ENCODE results near the gene RRAS2. TPM values are rescaled to one million over a fixed set of nuclear protein-coding genes. Genes with fewer than 3 reads are reported as not detected.

Gene RRAS2
- polyA plus RNA-seq, 3 donors, result 0.19 to 0.31 TPM; not detected in 1

DNA sequence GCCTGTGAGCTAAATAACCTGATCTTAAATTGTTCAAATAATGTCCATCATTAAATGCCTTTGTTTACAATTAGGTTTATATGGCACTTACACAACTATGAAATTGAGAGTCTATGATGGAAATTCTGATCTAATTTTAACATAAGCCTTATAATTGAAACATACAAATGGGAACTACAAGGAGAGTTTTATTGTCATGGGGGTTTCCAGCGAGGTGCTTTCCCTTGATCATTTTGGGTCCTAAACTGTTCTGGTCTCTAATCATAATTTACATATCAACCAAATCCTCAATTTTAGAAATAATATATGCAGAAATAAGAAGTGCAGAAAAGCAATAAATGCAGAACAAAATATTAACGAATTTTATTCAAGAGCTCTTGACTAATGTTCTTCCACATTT lies 44.9 kb downstream of the RRAS2 start:
- Mint-ChIP-seq H3K4me1 (no peaks in the 10 kb centered on the region), H3K4me3 (no peak overlapping the region), H3K27me3 (ENCODE audit: low read depth in 3 of 3) (no peaks in the 10 kb centered on the region), H3K9me3 (no peaks in the 10 kb centered on the region), H3K27ac (no peak overlapping the region), H3K36me3 (no peaks in the 10 kb centered on the region)
- Histone ChIP-seq H3K9ac (ENCODE audit: insufficient read depth, low read length, poor library complexity, severe bottlenecking) (no peak overlapping the region), H3K4me2 (replicated peaks; ENCODE audit: extremely low read depth, low read length, poor library complexity, severe bottlenecking) (no peak overlapping the region), H3K9me3 (replicated peaks in 1 of 2; ENCODE audit: control insufficient read depth in 1 of 2, insufficient read depth in 1 of 2, low read length in 2 of 2) (no peaks in the 10 kb centered on the region), H3K79me2 (ENCODE audit: insufficient read depth, low read length) (no peaks in the 10 kb centered on the region), H4K20me1 (ENCODE audit: insufficient read depth, low read length) (no peaks in the 10 kb centered on the region), H2AFZ (ENCODE audit: insufficient read depth, low read depth, low read length, poor library complexity, severe bottlenecking) (no peak overlapping the region), H3K4me3 (replicated peaks in 1 of 3; ENCODE audit: low read depth in 2 of 3, low read length in 3 of 3) (no peak overlapping the region), H3K4me1 (ENCODE audit: control insufficient read depth in 1 of 2, insufficient read depth in 2 of 2, low read length in 2 of 2) (no peaks in the 10 kb centered on the region), H3K36me3 (replicated peaks in 1 of 2; ENCODE audit: control insufficient read depth in 1 of 2, insufficient read depth in 2 of 2, low read length in 2 of 2) (no peaks in the 10 kb centered on the region), H3K27ac (ENCODE audit: low read depth in 1 of 2, low read length in 2 of 2) (no peak overlapping the region), H3K27me3 (ENCODE audit: control insufficient read depth in 2 of 2, insufficient read depth in 2 of 2, low read length in 2 of 2) (no peaks in the 10 kb centered on the region)
- WGBS (ENCODE audit: insufficient coverage), result no CpG with 5 or more reads among the region's 2 CpGs
- no peak for DNase-seq
- intact Hi-C loops (cut with micrococcal nuclease), result no loop called here
- TF ChIP-seq, protein P1, sequence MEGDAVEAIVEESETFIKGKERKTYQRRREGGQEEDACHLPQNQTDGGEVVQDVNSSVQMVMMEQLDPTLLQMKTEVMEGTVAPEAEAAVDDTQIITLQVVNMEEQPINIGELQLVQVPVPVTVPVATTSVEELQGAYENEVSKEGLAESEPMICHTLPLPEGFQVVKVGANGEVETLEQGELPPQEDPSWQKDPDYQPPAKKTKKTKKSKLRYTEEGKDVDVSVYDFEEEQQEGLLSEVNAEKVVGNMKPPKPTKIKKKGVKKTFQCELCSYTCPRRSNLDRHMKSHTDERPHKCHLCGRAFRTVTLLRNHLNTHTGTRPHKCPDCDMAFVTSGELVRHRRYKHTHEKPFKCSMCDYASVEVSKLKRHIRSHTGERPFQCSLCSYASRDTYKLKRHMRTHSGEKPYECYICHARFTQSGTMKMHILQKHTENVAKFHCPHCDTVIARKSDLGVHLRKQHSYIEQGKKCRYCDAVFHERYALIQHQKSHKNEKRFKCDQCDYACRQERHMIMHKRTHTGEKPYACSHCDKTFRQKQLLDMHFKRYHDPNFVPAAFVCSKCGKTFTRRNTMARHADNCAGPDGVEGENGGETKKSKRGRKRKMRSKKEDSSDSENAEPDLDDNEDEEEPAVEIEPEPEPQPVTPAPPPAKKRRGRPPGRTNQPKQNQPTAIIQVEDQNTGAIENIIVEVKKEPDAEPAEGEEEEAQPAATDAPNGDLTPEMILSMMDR (IDR thresholded peaks at IDR 0.05), result no peak

DNA sequence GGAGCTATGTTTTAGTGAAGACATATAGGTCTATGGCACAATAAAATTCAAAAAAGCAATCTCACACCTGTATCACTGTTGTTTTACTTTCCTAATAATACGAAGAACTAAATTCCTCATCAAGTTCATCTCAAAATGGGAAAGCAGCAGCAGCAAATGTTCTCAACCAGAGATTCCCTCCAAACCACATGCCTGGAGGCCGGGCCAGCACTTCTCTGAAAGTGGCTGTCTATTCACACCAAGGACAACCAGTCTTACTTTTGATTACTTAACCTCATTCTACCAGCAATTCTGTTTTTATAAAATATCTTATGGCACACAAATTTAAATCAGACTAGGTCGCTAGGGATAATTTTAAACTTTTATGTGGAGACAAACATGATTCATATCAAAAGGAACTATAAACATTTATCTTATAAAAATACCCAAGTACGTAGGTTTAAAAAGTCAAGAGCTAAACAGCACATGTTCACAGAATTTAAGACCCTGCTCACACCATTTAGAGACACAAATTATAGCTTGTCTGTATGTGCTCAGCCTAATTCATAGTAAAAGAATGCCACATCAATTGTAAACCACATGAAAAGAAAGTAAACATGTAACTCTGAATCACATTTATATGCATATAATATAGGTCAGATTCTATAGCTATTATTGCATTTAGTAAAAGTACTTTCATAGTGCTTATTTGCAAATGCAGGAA lies 46.1 kb downstream of the RRAS2 start:
- H3K36me3 ChIP-seq (replicated peaks in 1 of 2; ENCODE audit: control insufficient read depth in 1 of 2, insufficient read depth in 2 of 2, low read length in 2 of 2), result no peaks in the 10 kb centered on the region
- no peak overlapping the region for H3K27ac ChIP-seq (ENCODE audit: low read depth in 1 of 2, low read length in 2 of 2)
- WGBS (ENCODE audit: insufficient coverage), result 93% methylated on average over 2 of the region's 4 CpGs
- H3K27ac Mint-ChIP-seq, result no peak overlapping the region
- H3K4me1 Mint-ChIP-seq, result no peaks in the 10 kb centered on the region
- no peaks in the 10 kb centered on the region for H3K36me3 Mint-ChIP-seq
- TF ChIP-seq, protein P1 (IDR thresholded peaks at IDR 0.05), result no peak
- no peak overlapping the region for H3K4me3 Mint-ChIP-seq
- intact Hi-C loops (cut with micrococcal nuclease), result no loop called here
- no peak overlapping the region for H3K4me2 ChIP-seq (replicated peaks; ENCODE audit: extremely low read depth, low read length, poor library complexity, severe bottlenecking)
- no peak overlapping the region for H3K4me3 ChIP-seq (replicated peaks in 1 of 3; ENCODE audit: low read depth in 2 of 3, low read length in 3 of 3)
- H3K27me3 Mint-ChIP-seq (ENCODE audit: low read depth in 3 of 3), result no peaks in the 10 kb centered on the region
- H3K9me3 Mint-ChIP-seq, result no peaks in the 10 kb centered on the region
- no peaks in the 10 kb centered on the region for H4K20me1 ChIP-seq (ENCODE audit: insufficient read depth, low read length)
- no peaks in the 10 kb centered on the region for H3K27me3 ChIP-seq (ENCODE audit: control insufficient read depth in 2 of 2, insufficient read depth in 2 of 2, low read length in 2 of 2)
- H3K79me2 ChIP-seq (ENCODE audit: insufficient read depth, low read length), result no peaks in the 10 kb centered on the region
- DNase-seq, result no peak
- no peaks in the 10 kb centered on the region for H3K9me3 ChIP-seq (replicated peaks in 1 of 2; ENCODE audit: control insufficient read depth in 1 of 2, insufficient read depth in 1 of 2, low read length in 2 of 2)
- no peaks in the 10 kb centered on the region for H3K4me1 ChIP-seq (ENCODE audit: control insufficient read depth in 1 of 2, insufficient read depth in 2 of 2, low read length in 2 of 2)
- no peak overlapping the region for H2AFZ ChIP-seq (ENCODE audit: insufficient read depth, low read depth, low read length, poor library complexity, severe bottlenecking)
- no peak overlapping the region for H3K9ac ChIP-seq (ENCODE audit: insufficient read depth, low read length, poor library complexity, severe bottlenecking)

All from CD14-positive monocyte (primary cell).